ENCODE data around the gene CTNNA1.

DNA sequence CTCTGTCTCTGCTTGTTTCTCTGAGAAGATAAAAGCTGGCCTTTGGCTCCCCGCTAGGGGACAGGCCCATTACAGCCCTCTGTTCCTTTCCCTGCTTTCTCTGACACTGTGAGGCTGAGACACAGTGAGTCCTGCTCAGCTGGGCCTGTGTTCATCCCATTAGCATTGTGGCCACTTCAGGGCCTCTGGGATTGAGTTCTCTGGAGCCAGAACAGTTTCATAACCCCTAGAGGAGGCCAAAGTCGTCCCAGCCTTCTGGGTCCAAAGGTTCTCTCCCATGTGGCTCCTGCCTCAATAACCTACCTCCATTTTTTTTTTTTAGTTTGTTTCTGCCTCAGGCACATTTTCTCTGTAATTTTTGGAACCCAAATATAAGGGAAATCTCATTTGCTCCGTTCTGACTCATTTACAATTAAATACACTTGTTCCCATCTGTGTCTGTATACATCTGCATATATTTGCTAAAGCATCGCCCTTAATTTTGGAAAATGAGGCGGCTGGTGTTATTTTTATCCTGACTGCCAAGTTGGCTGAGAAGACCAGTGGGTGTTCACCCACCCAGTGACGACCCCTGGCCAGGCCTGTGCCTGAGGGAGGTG lies 27.3 kb upstream of the CTNNA1 start:
- no peak for TF ChIP-seq ESRRG (CRISPR knock-in tag; IDR thresholded peaks at IDR 0.05)
- TF ChIP-seq, protein P1, sequence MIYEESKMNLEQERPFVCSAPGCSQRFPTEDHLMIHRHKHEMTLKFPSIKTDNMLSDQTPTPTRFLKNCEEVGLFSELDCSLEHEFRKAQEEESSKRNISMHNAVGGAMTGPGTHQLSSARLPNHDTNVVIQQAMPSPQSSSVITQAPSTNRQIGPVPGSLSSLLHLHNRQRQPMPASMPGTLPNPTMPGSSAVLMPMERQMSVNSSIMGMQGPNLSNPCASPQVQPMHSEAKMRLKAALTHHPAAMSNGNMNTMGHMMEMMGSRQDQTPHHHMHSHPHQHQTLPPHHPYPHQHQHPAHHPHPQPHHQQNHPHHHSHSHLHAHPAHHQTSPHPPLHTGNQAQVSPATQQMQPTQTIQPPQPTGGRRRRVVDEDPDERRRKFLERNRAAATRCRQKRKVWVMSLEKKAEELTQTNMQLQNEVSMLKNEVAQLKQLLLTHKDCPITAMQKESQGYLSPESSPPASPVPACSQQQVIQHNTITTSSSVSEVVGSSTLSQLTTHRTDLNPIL (CRISPR knock-in tag; IDR thresholded peaks at IDR 0.05; ENCODE audit: low read depth): no peak
- TF ChIP-seq ARNTL (CRISPR knock-in tag; IDR thresholded peaks at IDR 0.05; ENCODE audit: borderline replicate concordance, low read depth): no peak
- TF ChIP-seq ZNF565 (CRISPR knock-in tag; conservative IDR thresholded peaks at IDR 0.05; ENCODE audit: low read depth): no peak

Measured in SK-N-SH treated with all-trans-retinoic acid at 6 μM for 48 hours (cell line).